CD8-positive, alpha-beta memory T cell (primary cell): ENCODE data around the gene OCA2. TPM values are rescaled to one million over a fixed set of nuclear protein-coding genes. Genes with fewer than 3 reads are reported as not detected.

Experiments
- CTCF ChIA-PET: fragments of 350-600 bp; sonication (Branson Sonifier 250); formaldehyde crosslinking; loops from one replicate; lab custom pipeline; 2021; ENCODE audit warnings: antibody characterized with exemption; lab: Charles Lee
- POLR2A ChIA-PET: fragments of 350-600 bp; sonication (Branson Sonifier 250); formaldehyde crosslinking; loops from one replicate; lab custom pipeline; 2021; ENCODE audit warnings: antibody characterized with exemption; lab: Charles Lee
- DNase-seq, 5 donors: peaks; one replicate each; pipeline versions ENCODE4 v3.0.0 to v3.0.0-alpha.2; 2020 to 2022; ENCODE audit warnings: mixed read lengths in 1 of 5
- H3K27ac ChIP-seq: one replicate; pipeline ENCODE4 v1.7.0; 2013; ENCODE audit warnings: low read depth, mild to moderate bottlenecking, low read length, moderate library complexity
- H3K27me3 ChIP-seq: 2 replicates; pipeline ENCODE4 v1.7.0; 2013; ENCODE audit warnings: low read length, mild to moderate bottlenecking; ENCODE audit not compliant: insufficient read depth, poor library complexity, severe bottlenecking
- H3K36me3 ChIP-seq: 2 replicates; pipeline ENCODE4 v1.7.0; 2013; ENCODE audit warnings: mild to moderate bottlenecking, low read length, moderate library complexity; ENCODE audit not compliant: insufficient read depth
- H3K4me1 ChIP-seq: 2 replicates; pipeline ENCODE4 v1.7.0; 2013; ENCODE audit warnings: mild to moderate bottlenecking, low read length, moderate library complexity; ENCODE audit not compliant: insufficient read depth
- H3K4me3 ChIP-seq: 2 replicates; pipeline ENCODE4 v1.7.0; 2013; ENCODE audit warnings: mild to moderate bottlenecking, low read length
- H3K9me3 ChIP-seq: 2 replicates; pipeline ENCODE4 v1.7.0; 2013; ENCODE audit warnings: mild to moderate bottlenecking, low read length
- H3K27ac Mint-ChIP-seq, 8 donors: one replicate each; pipeline ENCODE4 v1.8.0; 2020 to 2021; ENCODE audit warnings: mixed read lengths in 8 of 8, mild to moderate bottlenecking in 6 of 8, inconsistent platforms in 3 of 8, moderate library complexity in 3 of 8
- H3K27me3 Mint-ChIP-seq, 2 donors: one replicate each; pipeline ENCODE4 v1.8.0; 2020 to 2021; ENCODE audit warnings: mixed read lengths in 2 of 2, mild to moderate bottlenecking in 1 of 2, moderate library complexity in 1 of 2
- H3K36me3 Mint-ChIP-seq, 3 donors: one replicate each; pipeline ENCODE4 v1.8.0; 2020 to 2021; ENCODE audit warnings: mixed read lengths in 3 of 3, inconsistent platforms in 1 of 3, mild to moderate bottlenecking in 1 of 3
- H3K4me1 Mint-ChIP-seq, 3 donors: one replicate each; pipeline ENCODE4 v1.8.0; 2020 to 2021; ENCODE audit warnings: mixed read lengths in 3 of 3, inconsistent platforms in 1 of 3, mild to moderate bottlenecking in 1 of 3
- H3K4me3 Mint-ChIP-seq, 7 donors: one replicate each; pipeline ENCODE4 v1.8.0; 2020 to 2021; ENCODE audit warnings: mixed read lengths in 7 of 7, mild to moderate bottlenecking in 6 of 7, moderate library complexity in 4 of 7, inconsistent platforms in 2 of 7
- H3K9me3 Mint-ChIP-seq, 5 donors: one replicate each; pipeline ENCODE4 v1.8.0; 2020 to 2022; ENCODE audit warnings: mixed read lengths in 5 of 5, mild to moderate bottlenecking in 3 of 5, moderate library complexity in 2 of 5, inconsistent platforms in 1 of 5
- polyA plus RNA-seq: library from polyadenylated mRNA; unstranded; fragments of 300-500 nt; fragmentation: Illumina TruSeq; gene quantifications from one replicate; pipeline ENCODE4 v1.2.3, GENCODE V29; 2021
- total RNA-seq, 2 experiments: library from RNA; stranded (reverse); gene quantifications; one replicate each; pipeline ENCODE4 v1.2.3, GENCODE V29; 2021

The OCA2 gene
- total and polyA plus RNA-seq, 3 experiments from 2014 or later: not detected

- Mint-ChIP-seq H3K36me3 (no peaks in the 10 kb centered on the region), H3K27me3 (no peaks in the 10 kb centered on the region), H3K4me1 (no peaks in the 10 kb centered on the region), H3K27ac (no peak overlapping the region), H3K4me3 (no peak overlapping the region), H3K9me3 (peaks cover 0 to 9% (median 8%) of the 10 kb centered on the region in 5 donors)
- POLR2A ChIA-PET: no interaction called here
- no peak for DNase-seq
- Histone ChIP-seq H3K36me3 (no peaks in the 10 kb centered on the region), H3K9me3 (no peaks in the 10 kb centered on the region), H3K27ac (no peak overlapping the region), H3K27me3 (no peaks in the 10 kb centered on the region), H3K4me1 (no peaks in the 10 kb centered on the region), H3K4me3 (no peak overlapping the region)
- CTCF ChIA-PET: no interaction called here
Observed at GRCh38 chr15:27752691-27753090, 346.4 kb downstream of the OCA2 start.

GRCh38 chr15:27747997-27748396 is 351.1 kb downstream of the OCA2 start:
- Histone ChIP-seq H3K4me1 (no peaks in the 10 kb centered on the region), H3K4me3 (no peak overlapping the region), H3K27ac (no peak overlapping the region), H3K27me3 (no peaks in the 10 kb centered on the region), H3K36me3 (no peaks in the 10 kb centered on the region), H3K9me3 (no peaks in the 10 kb centered on the region)
- DNase-seq: no peak
- Mint-ChIP-seq H3K9me3 (peaks cover 0 to 14% (median 9%) of the 10 kb centered on the region in 5 donors), H3K4me3 (no peak overlapping the region), H3K4me1 (no peaks in the 10 kb centered on the region), H3K36me3 (no peaks in the 10 kb centered on the region), H3K27ac (no peak overlapping the region), H3K27me3 (peaks cover 0 to 1% of the 10 kb centered on the region in 2 donors)
- POLR2A ChIA-PET: no interaction called here
- CTCF ChIA-PET: no interaction called here

DNA sequence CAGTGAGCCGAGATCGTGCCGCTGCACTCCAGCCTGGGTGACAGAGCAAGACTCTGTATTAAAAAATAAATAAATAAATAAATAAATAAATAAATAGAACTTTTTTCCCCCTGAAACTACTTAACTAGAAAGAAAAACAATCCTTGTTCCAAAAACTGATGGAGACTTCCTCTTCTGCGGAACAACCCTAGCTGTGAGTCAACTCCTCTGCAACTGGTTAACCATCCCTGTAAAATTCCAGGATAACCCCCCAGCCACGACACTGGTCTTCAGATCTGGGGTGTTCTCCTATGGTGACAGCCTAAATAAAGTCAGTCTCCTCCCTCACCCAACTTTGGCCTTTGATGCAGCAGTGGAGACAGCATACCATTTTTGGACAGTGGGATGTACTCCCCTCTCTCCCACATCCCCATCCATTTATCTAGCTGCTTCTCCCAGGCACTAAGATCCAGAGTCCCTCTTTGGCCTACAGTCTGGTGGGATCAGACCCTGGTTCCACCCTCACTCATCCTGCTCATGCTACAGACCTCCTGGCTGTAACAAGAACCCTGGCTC is 352.6 kb downstream of the OCA2 start:
- Mint-ChIP-seq H3K36me3 (no peaks in the 10 kb centered on the region), H3K4me1 (no peaks in the 10 kb centered on the region), H3K27ac (no peak overlapping the region), H3K27me3 (peaks cover 0 to 1% of the 10 kb centered on the region in 2 donors), H3K9me3 (peaks cover under 1 to 14% (median 9%) of the 10 kb centered on the region in 5 donors), H3K4me3 (no peak overlapping the region)
- Histone ChIP-seq H3K4me1 (no peaks in the 10 kb centered on the region), H3K27me3 (no peaks in the 10 kb centered on the region), H3K36me3 (no peaks in the 10 kb centered on the region), H3K4me3 (no peak overlapping the region), H3K27ac (no peak overlapping the region), H3K9me3 (no peaks in the 10 kb centered on the region)
- POLR2A ChIA-PET: no interaction called here
- CTCF ChIA-PET: no interaction called here
- no peak for DNase-seq

- H3K9me3 Mint-ChIP-seq: peaks cover 3 to 16% (median 14%) of the 10 kb centered on the region in 5 donors
- no peaks in the 10 kb centered on the region for H3K36me3 ChIP-seq
- no peak overlapping the region for H3K4me3 Mint-ChIP-seq
- no peaks in the 10 kb centered on the region for H3K27me3 ChIP-seq
- no peaks in the 10 kb centered on the region for H3K36me3 Mint-ChIP-seq
- ChIA-PET CTCF (no interaction called here), POLR2A (no interaction called here)
- peaks cover 0 to 1% of the 10 kb centered on the region in 2 donors for H3K27me3 Mint-ChIP-seq
- no peak for DNase-seq
- no peaks in the 10 kb centered on the region for H3K4me1 Mint-ChIP-seq
- no peak overlapping the region for H3K4me3 ChIP-seq
- H3K9me3 ChIP-seq: no peaks in the 10 kb centered on the region
- no peak overlapping the region for H3K27ac ChIP-seq
- H3K4me1 ChIP-seq: no peaks in the 10 kb centered on the region
- no peak overlapping the region for H3K27ac Mint-ChIP-seq
Observed at GRCh38 chr15:27744641-27745040, 354.5 kb downstream of the OCA2 start.

GRCh38 chr15:27743638-27744037 is 355.5 kb downstream of the OCA2 start:
- Mint-ChIP-seq H3K27me3 (peaks cover 0 to 1% of the 10 kb centered on the region in 2 donors), H3K9me3 (peaks cover 3 to 17% (median 10%) of the 10 kb centered on the region in 5 donors), H3K4me1 (no peaks in the 10 kb centered on the region), H3K27ac (no peak overlapping the region), H3K36me3 (no peaks in the 10 kb centered on the region), H3K4me3 (no peak overlapping the region)
- ChIA-PET POLR2A (no interaction called here), CTCF (no interaction called here)
- Histone ChIP-seq H3K36me3 (no peaks in the 10 kb centered on the region), H3K27me3 (no peaks in the 10 kb centered on the region), H3K9me3 (no peaks in the 10 kb centered on the region), H3K4me1 (no peaks in the 10 kb centered on the region), H3K4me3 (no peak overlapping the region), H3K27ac (no peak overlapping the region)
- DNase-seq: no peak

- Mint-ChIP-seq H3K27me3 (peaks cover 0 to 1% of the 10 kb centered on the region in 2 donors), H3K36me3 (no peaks in the 10 kb centered on the region), H3K4me1 (no peaks in the 10 kb centered on the region), H3K9me3 (peaks cover 3 to 20% (median 10%) of the 10 kb centered on the region in 5 donors), H3K4me3 (no peak overlapping the region), H3K27ac (no peak overlapping the region)
- Histone ChIP-seq H3K4me1 (no peaks in the 10 kb centered on the region), H3K4me3 (no peak overlapping the region), H3K9me3 (no peaks in the 10 kb centered on the region), H3K36me3 (no peaks in the 10 kb centered on the region), H3K27ac (no peak overlapping the region), H3K27me3 (no peaks in the 10 kb centered on the region)
- CTCF ChIA-PET: no interaction called here
- POLR2A ChIA-PET: no interaction called here
- DNase-seq: no peak
Observed at GRCh38 chr15:27742751-27743477, 356.2 kb downstream of the OCA2 start.

DNA sequence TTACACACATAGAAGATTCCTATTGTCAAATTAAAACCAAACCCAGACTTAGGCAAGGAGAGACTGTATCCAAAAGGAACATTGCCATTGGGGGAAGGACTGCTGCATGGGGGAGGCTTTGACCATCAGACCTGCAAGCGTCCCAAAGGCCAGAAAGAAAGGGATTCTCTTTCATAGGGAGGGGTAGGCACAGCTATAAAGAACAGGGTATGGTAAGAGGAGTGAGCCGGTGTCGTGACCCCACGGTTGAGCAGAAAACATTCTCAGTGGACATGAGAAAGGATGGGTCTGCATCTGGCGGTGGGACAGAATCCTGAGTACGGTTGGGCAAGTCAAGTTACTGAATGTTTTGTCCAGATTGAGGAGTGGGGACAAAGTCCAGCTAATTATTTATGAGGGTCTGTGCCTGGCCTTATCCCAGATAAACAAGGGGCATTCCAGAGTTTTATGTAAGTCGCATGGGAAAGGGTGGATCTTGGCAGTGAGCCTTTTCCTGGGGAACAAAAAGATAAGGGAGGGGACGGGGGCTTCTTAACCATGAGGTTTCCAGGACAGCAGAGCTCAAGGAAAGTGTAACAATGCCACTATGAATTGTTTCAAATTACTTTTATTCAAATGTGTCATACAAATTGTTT is 357.8 kb downstream of the OCA2 start:
- H3K9me3 ChIP-seq: no peaks in the 10 kb centered on the region
- ChIA-PET POLR2A (no interaction called here), CTCF (no interaction called here)
- H3K4me1 ChIP-seq: no peaks in the 10 kb centered on the region
- H3K36me3 ChIP-seq: no peaks in the 10 kb centered on the region
- H3K36me3 Mint-ChIP-seq: no peaks in the 10 kb centered on the region
- H3K9me3 Mint-ChIP-seq: peaks cover 3 to 20% (median 13%) of the 10 kb centered on the region in 5 donors
- no peaks in the 10 kb centered on the region for H3K27me3 ChIP-seq
- H3K27ac ChIP-seq: no peak overlapping the region
- peaks cover 0 to 1% of the 10 kb centered on the region in 2 donors for H3K27me3 Mint-ChIP-seq
- no peak for DNase-seq
- no peak overlapping the region for H3K27ac Mint-ChIP-seq
- no peak overlapping the region for H3K4me3 ChIP-seq
- H3K4me1 Mint-ChIP-seq: no peaks in the 10 kb centered on the region
- H3K4me3 Mint-ChIP-seq: no peak overlapping the region

DNA sequence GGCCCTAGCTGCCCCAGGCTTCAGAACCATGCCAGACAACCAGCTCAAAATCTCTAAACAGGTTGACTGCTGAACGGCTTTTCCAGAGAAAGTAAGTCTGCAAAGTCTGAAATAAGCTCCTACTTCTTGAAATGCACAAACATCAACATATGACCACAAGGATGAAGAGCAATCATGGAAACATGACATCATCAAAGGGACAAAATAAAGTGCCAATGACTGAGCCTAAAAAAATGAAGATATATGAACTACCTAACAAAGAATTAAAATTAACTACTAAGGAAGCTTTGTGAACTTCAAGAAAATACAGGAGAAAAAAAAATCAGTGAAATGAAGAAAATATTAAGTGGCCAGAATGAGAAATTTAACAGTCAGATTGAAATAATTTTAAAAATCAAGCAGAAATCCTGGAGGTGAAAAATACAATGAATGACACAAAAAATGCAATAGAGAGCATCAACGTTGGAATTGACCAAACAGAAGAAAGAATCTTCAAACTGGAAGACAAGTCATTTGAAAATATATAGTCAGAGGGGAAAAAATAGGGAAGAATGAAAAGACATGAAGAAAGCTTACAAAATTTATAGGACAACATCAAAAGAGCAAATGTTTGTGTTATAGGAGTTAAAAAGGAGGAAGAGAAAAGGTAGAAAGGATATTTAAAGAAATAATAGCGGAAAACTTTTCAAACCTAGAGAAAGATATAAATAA is 364.2 kb downstream of the OCA2 start:
- Mint-ChIP-seq H3K36me3 (peaks cover 0 to 4% (median 0%) of the 10 kb centered on the region in 3 donors), H3K27ac (no peak overlapping the region), H3K27me3 (peaks cover 0 to 1% of the 10 kb centered on the region in 2 donors), H3K4me3 (no peak overlapping the region), H3K9me3 (peaks cover 16 to 40% (median 23%) of the 10 kb centered on the region in 5 donors), H3K4me1 (no peaks in the 10 kb centered on the region)
- Histone ChIP-seq H3K4me1 (no peaks in the 10 kb centered on the region), H3K27me3 (no peaks in the 10 kb centered on the region), H3K4me3 (no peak overlapping the region), H3K9me3 (peaks cover 7% of the 10 kb centered on the region), H3K27ac (no peak overlapping the region), H3K36me3 (no peaks in the 10 kb centered on the region)
- CTCF ChIA-PET: no interaction called here
- no peak for DNase-seq
- POLR2A ChIA-PET: no interaction called here
